Measurements from ENCODE around the gene MKRN2. TPM values are rescaled to one million over a fixed set of nuclear protein-coding genes. Genes with fewer than 3 reads are reported as not detected.

MKRN2 gene
- total RNA-seq, 2 donors from 2014 or later: 21.9 to 23.9 TPM

GRCh38 chr3:12584083-12584482, 27.2 kb downstream of the MKRN2 start:
- H3K36me3 Mint-ChIP-seq (ENCODE audit: low read depth): peaks cover 6% of the 10 kb centered on the region
- peak overlapping the region; percentile 70 for H3K27ac Mint-ChIP-seq
- DNase-seq (no peak), ATAC-seq (no peak)
- no peak overlapping the region for H3K4me3 Mint-ChIP-seq
- H3K9me3 ChIP-seq (ENCODE audit: control insufficient read depth, low read length, poor library complexity, severe bottlenecking): no peaks in the 10 kb centered on the region
- no peaks in the 10 kb centered on the region for H3K27me3 Mint-ChIP-seq
- peaks cover 9% of the 10 kb centered on the region for H3K4me1 Mint-ChIP-seq

- H3K9me3 ChIP-seq (ENCODE audit: control insufficient read depth, low read length, poor library complexity, severe bottlenecking): no peaks in the 10 kb centered on the region
- H3K36me3 Mint-ChIP-seq (ENCODE audit: low read depth): peaks cover 4% of the 10 kb centered on the region
- no peak overlapping the region for H3K4me3 Mint-ChIP-seq
- ATAC-seq (no peak), DNase-seq (no peak)
- no peaks in the 10 kb centered on the region for H3K27me3 Mint-ChIP-seq
- H3K4me1 Mint-ChIP-seq: peaks cover 5% of the 10 kb centered on the region
- H3K27ac Mint-ChIP-seq: peak overlapping the region; percentile 70
Observed at GRCh38 chr3:12585181-12585580, 28.3 kb downstream of the MKRN2 start.

- Mint-ChIP-seq H3K27ac (peak overlapping the region; percentile 62), H3K4me3 (no peak overlapping the region), H3K27me3 (no peaks in the 10 kb centered on the region), H3K4me1 (peaks cover 3% of the 10 kb centered on the region), H3K36me3 (ENCODE audit: low read depth) (peaks cover 4% of the 10 kb centered on the region)
- ATAC-seq: no peak
- H3K9me3 ChIP-seq (ENCODE audit: control insufficient read depth, low read length, poor library complexity, severe bottlenecking): no peaks in the 10 kb centered on the region
- no peak for DNase-seq
Observed at GRCh38 chr3:12585970-12586369, 29.1 kb downstream of the MKRN2 start.

- H3K27me3 Mint-ChIP-seq: no peaks in the 10 kb centered on the region
- no peak overlapping the region for H3K4me3 Mint-ChIP-seq
- DNase-seq (no peak), ATAC-seq (no peak)
- no peaks in the 10 kb centered on the region for H3K9me3 ChIP-seq (ENCODE audit: control insufficient read depth, low read length, poor library complexity, severe bottlenecking)
- H3K36me3 Mint-ChIP-seq (ENCODE audit: low read depth): peaks cover 4% of the 10 kb centered on the region
- H3K27ac Mint-ChIP-seq: peak overlapping the region; percentile 62
- H3K4me1 Mint-ChIP-seq: peaks cover 2% of the 10 kb centered on the region
Observed at GRCh38 chr3:12586403-12586802, 29.5 kb downstream of the MKRN2 start.

- H3K9me3 ChIP-seq (ENCODE audit: control insufficient read depth, low read length, poor library complexity, severe bottlenecking): no peaks in the 10 kb centered on the region
- peaks cover 4% of the 10 kb centered on the region for H3K36me3 Mint-ChIP-seq (ENCODE audit: low read depth)
- no peak overlapping the region for H3K4me3 Mint-ChIP-seq
- no peak for DNase-seq
- no peak for ATAC-seq
- H3K4me1 Mint-ChIP-seq: peaks cover 2% of the 10 kb centered on the region
- H3K27me3 Mint-ChIP-seq: no peaks in the 10 kb centered on the region
- peak overlapping the region; percentile 37 for H3K27ac Mint-ChIP-seq
Observed at GRCh38 chr3:12588039-12589009, 31.4 kb downstream of the MKRN2 start.

GRCh38 chr3:12590096-12590495, 33.2 kb downstream of the MKRN2 start:
- Mint-ChIP-seq H3K4me1 (peaks cover 2% of the 10 kb centered on the region), H3K27ac (peak overlapping the region; percentile 63), H3K36me3 (ENCODE audit: low read depth) (peaks cover 7% of the 10 kb centered on the region), H3K27me3 (no peaks in the 10 kb centered on the region), H3K4me3 (peak overlapping the region; percentile 25)
- ATAC-seq (peak; percentile 40), DNase-seq (no peak)
- no peaks in the 10 kb centered on the region for H3K9me3 ChIP-seq (ENCODE audit: control insufficient read depth, low read length, poor library complexity, severe bottlenecking)

GRCh38 chr3:12591456-12591855, 34.6 kb downstream of the MKRN2 start:
- no peaks in the 10 kb centered on the region for H3K9me3 ChIP-seq (ENCODE audit: control insufficient read depth, low read length, poor library complexity, severe bottlenecking)
- DNase-seq: no peak
- peak overlapping the region; percentile 63 for H3K27ac Mint-ChIP-seq
- peaks cover 2% of the 10 kb centered on the region for H3K4me1 Mint-ChIP-seq
- peaks cover 8% of the 10 kb centered on the region for H3K36me3 Mint-ChIP-seq (ENCODE audit: low read depth)
- ATAC-seq: no peak
- no peaks in the 10 kb centered on the region for H3K27me3 Mint-ChIP-seq
- no peak overlapping the region for H3K4me3 Mint-ChIP-seq

GRCh38 chr3:12591997-12592715, 35.3 kb downstream of the MKRN2 start:
- no peak for ATAC-seq
- peak overlapping the region; percentile 63 for H3K27ac Mint-ChIP-seq
- H3K4me3 Mint-ChIP-seq: no peak overlapping the region
- H3K27me3 Mint-ChIP-seq: no peaks in the 10 kb centered on the region
- no peak for DNase-seq
- peaks cover 2% of the 10 kb centered on the region for H3K4me1 Mint-ChIP-seq
- no peaks in the 10 kb centered on the region for H3K9me3 ChIP-seq (ENCODE audit: control insufficient read depth, low read length, poor library complexity, severe bottlenecking)
- peaks cover 8% of the 10 kb centered on the region for H3K36me3 Mint-ChIP-seq (ENCODE audit: low read depth)

- no peaks in the 10 kb centered on the region for H3K9me3 ChIP-seq (ENCODE audit: control insufficient read depth, low read length, poor library complexity, severe bottlenecking)
- no peak for DNase-seq
- peak overlapping the region; percentile 90 for H3K27ac Mint-ChIP-seq
- peaks cover 2% of the 10 kb centered on the region for H3K4me1 Mint-ChIP-seq
- no peak for ATAC-seq
- H3K36me3 Mint-ChIP-seq (ENCODE audit: low read depth): peaks cover 8% of the 10 kb centered on the region
- H3K27me3 Mint-ChIP-seq: no peaks in the 10 kb centered on the region
- no peak overlapping the region for H3K4me3 Mint-ChIP-seq
Observed at GRCh38 chr3:12593473-12593872, 36.6 kb downstream of the MKRN2 start.

GRCh38 chr3:12598890-12599289, 42.0 kb downstream of the MKRN2 start:
- ATAC-seq: no peak
- Mint-ChIP-seq H3K27me3 (no peaks in the 10 kb centered on the region), H3K36me3 (ENCODE audit: low read depth) (peaks cover 5% of the 10 kb centered on the region), H3K4me1 (peaks cover 4% of the 10 kb centered on the region), H3K27ac (peak overlapping the region; percentile 56), H3K4me3 (no peak overlapping the region)
- no peak for DNase-seq
- no peaks in the 10 kb centered on the region for H3K9me3 ChIP-seq (ENCODE audit: control insufficient read depth, low read length, poor library complexity, severe bottlenecking)

GRCh38 chr3:12601072-12601471, 44.2 kb downstream of the MKRN2 start:
- Mint-ChIP-seq H3K27me3 (no peaks in the 10 kb centered on the region), H3K36me3 (ENCODE audit: low read depth) (no peaks in the 10 kb centered on the region), H3K4me1 (peaks cover 2% of the 10 kb centered on the region), H3K4me3 (no peak overlapping the region), H3K27ac (peak overlapping the region; percentile 56)
- no peak for ATAC-seq
- DNase-seq: no peak
- H3K9me3 ChIP-seq (ENCODE audit: control insufficient read depth, low read length, poor library complexity, severe bottlenecking): no peaks in the 10 kb centered on the region

- peak overlapping the region; percentile 60 for H3K27ac Mint-ChIP-seq
- no peak overlapping the region for H3K4me3 Mint-ChIP-seq
- peaks cover 12% of the 10 kb centered on the region for H3K4me1 Mint-ChIP-seq
- DNase-seq: no peak
- no peaks in the 10 kb centered on the region for H3K9me3 ChIP-seq (ENCODE audit: control insufficient read depth, low read length, poor library complexity, severe bottlenecking)
- no peak for ATAC-seq
- peaks cover 3% of the 10 kb centered on the region for H3K36me3 Mint-ChIP-seq (ENCODE audit: low read depth)
- H3K27me3 Mint-ChIP-seq: no peaks in the 10 kb centered on the region
Observed at GRCh38 chr3:12603969-12604368, 47.1 kb downstream of the MKRN2 start.

- Mint-ChIP-seq H3K27me3 (no peaks in the 10 kb centered on the region), H3K4me3 (no peak overlapping the region), H3K27ac (no peak overlapping the region), H3K36me3 (ENCODE audit: low read depth) (peaks cover 3% of the 10 kb centered on the region), H3K4me1 (peaks cover 17% of the 10 kb centered on the region)
- ATAC-seq (no peak), DNase-seq (no peak)
- no peaks in the 10 kb centered on the region for H3K9me3 ChIP-seq (ENCODE audit: control insufficient read depth, low read length, poor library complexity, severe bottlenecking)
Observed at GRCh38 chr3:12608376-12608775, 51.5 kb downstream of the MKRN2 start.
